GM12878 (cell line): Measurements from ENCODE around the gene PREP. TPM values are rescaled to one million over a fixed set of nuclear protein-coding genes. Genes with fewer than 3 reads are reported as not detected.

Experiments
- ATAC-seq: fragments of 200-7000 bp; cut with Tn5 transposase; 3 replicates; pipeline ENCODE4 v1.9.1; 2020; ENCODE audit warnings: mild to moderate bottlenecking, moderate library complexity
- BruUV-seq: library from RNA; stranded (reverse); fragments of 400-500 nt; replicated peaks from 2 replicates; lab custom pipeline; 2021; lab: Mats Ljungman, UMichigan
- CTCF ChIA-PET: fragments of 300-600 bp; sonication (Branson Sonifier 250); formaldehyde crosslinking; extraction: SDS; loops from one replicate; lab custom pipeline; 2021; ENCODE audit warnings: inconsistent platforms; lab: Yijun Ruan, JAX
- POLR2A ChIA-PET: fragments of 350-600 bp; formaldehyde crosslinking; extraction: SDS; loops from one replicate; lab custom pipeline; 2021; ENCODE audit warnings: inconsistent platforms; lab: Charles Lee
- RAD21 ChIA-PET: fragments of 300-600 bp; sonication (Branson Sonifier 250); formaldehyde crosslinking; loops from one replicate; lab custom pipeline; 2023; ENCODE audit warnings: antibody characterized with exemption; ENCODE audit not compliant: unreplicated experiment; lab: Charles Lee
- SMC1A ChIA-PET: fragments of 300-600 bp; sonication (Branson Sonifier 250); formaldehyde crosslinking; loops from one replicate; lab custom pipeline; 2023; ENCODE audit not compliant: unreplicated experiment, uncharacterized antibody; lab: Charles Lee
- DNase-seq: peaks from one replicate; pipeline ENCODE4 v3.0.0-alpha.2; 2011; ENCODE audit warnings: low read depth, low spot score
- FAIRE-seq: peaks from 3 replicates; lab custom pipeline; 2011; peaks lifted over from hg19 to GRCh38; lab: Jason Lieb, UNC
- H2AFZ ChIP-seq: 2 replicates; pipeline ENCODE4 v1.6.0; 2011; ENCODE audit warnings: low read depth, low read length, control low read depth; ENCODE audit not compliant: control insufficient read depth
- H3K27ac ChIP-seq: 2 replicates; pipeline ENCODE4 v1.5.1; 2011; ENCODE audit warnings: control low read depth; ENCODE audit not compliant: control insufficient read depth, insufficient read depth
- H3K27me3 ChIP-seq, 2 experiments: replicated peaks in 1 of 2; 2 replicates each; pipeline versions ENCODE4 v1.6.0 to v1.6.1; 2011; ENCODE audit warnings: low read length in 1 of 2; ENCODE audit not compliant: control insufficient read depth in 2 of 2, insufficient read depth in 2 of 2
- H3K36me3 ChIP-seq, 2 experiments: 2 replicates each; pipeline ENCODE4 v1.5.1; 2011; ENCODE audit warnings: low read length in 1 of 2; ENCODE audit not compliant: control insufficient read depth in 2 of 2, insufficient read depth in 2 of 2
- H3K4me1 ChIP-seq: 2 replicates; pipeline ENCODE4 v1.6.1; 2011; ENCODE audit warnings: mild to moderate bottlenecking, low read length, moderate library complexity, mixed read lengths; ENCODE audit not compliant: control insufficient read depth, insufficient read depth
- H3K4me2 ChIP-seq: 2 replicates; pipeline ENCODE4 v1.6.0; 2011; ENCODE audit warnings: control low read depth; ENCODE audit not compliant: control insufficient read depth, insufficient read depth
- H3K4me3 ChIP-seq: fragments of 200-600 bp; sonication (generic); 2 replicates; pipeline ENCODE4 v1.5.1; 2016
- H3K79me2 ChIP-seq: 2 replicates; pipeline ENCODE4 v1.6.0; 2011; ENCODE audit warnings: low read length; ENCODE audit not compliant: control insufficient read depth, insufficient read depth
- H3K9ac ChIP-seq: 2 replicates; pipeline ENCODE4 v1.8.0; 2011; ENCODE audit warnings: low read length, control low read depth, mixed read lengths; ENCODE audit not compliant: control insufficient read depth, insufficient read depth
- H3K9me3 ChIP-seq: replicated peaks from 3 replicates; pipeline ENCODE4 v1.5.1; 2011; ENCODE audit warnings: mild to moderate bottlenecking, low read length; ENCODE audit not compliant: control insufficient read depth, insufficient read depth
- H4K20me1 ChIP-seq: 2 replicates; pipeline ENCODE4 v1.6.0; 2011; ENCODE audit not compliant: control insufficient read depth, insufficient read depth
- BHLHE40 ChIP-seq, 2 experiments: fragments of 450-650 bp in 1 of 2; IDR thresholded peaks; 2 replicates each; pipeline ENCODE4 v1.6.1; 2011 to 2017; ENCODE audit warnings: low read depth in 2 of 2, borderline replicate concordance in 1 of 2, improper control_type of control experiment in 1 of 2, low read length in 1 of 2, mild to moderate bottlenecking in 1 of 2
- FOXM1 ChIP-seq: IDR thresholded peaks from 2 replicates; pipeline ENCODE4 v1.6.1; 2012; ENCODE audit warnings: low read depth, mild to moderate bottlenecking, inconsistent platforms, low read length, moderate library complexity
- IRF4 ChIP-seq: IDR thresholded peaks from 2 replicates; pipeline ENCODE4 v1.6.1; 2011; ENCODE audit warnings: low read depth, low read length
- PAX8 ChIP-seq: fragments of 450-650 bp; IDR thresholded peaks from 2 replicates; pipeline ENCODE4 v1.6.1; 2017; ENCODE audit warnings: mild to moderate bottlenecking, moderate library complexity
- POLR2AphosphoS2 ChIP-seq: IDR thresholded peaks from 2 replicates; pipeline ENCODE4 v1.6.1; 2011; ENCODE audit warnings: low read depth, mild to moderate bottlenecking, low read length, improper control_type of control experiment, moderate library complexity
- PRDM15 ChIP-seq: fragments of 450-650 bp; formaldehyde crosslinking; IDR thresholded peaks from 2 replicates; pipeline ENCODE4 v1.4.0; 2020; ENCODE audit warnings: mild to moderate bottlenecking, moderate library complexity
- SIX5 ChIP-seq: IDR thresholded peaks from 2 replicates; pipeline ENCODE4 v1.6.1; 2011; ENCODE audit warnings: mild to moderate bottlenecking, low read depth, low read length, moderate library complexity; ENCODE audit not compliant: severe bottlenecking
- WRNIP1 ChIP-seq: IDR thresholded peaks from 2 replicates; pipeline ENCODE4 v1.6.1; 2011; ENCODE audit warnings: low read depth, low read length, improper control_type of control experiment, borderline replicate concordance
- WGBS: methylation state at CpG from one replicate; pipeline ENCODE4 v1.1.6; 2016; ENCODE audit warnings: low lambda C conversion rate; ENCODE audit not compliant: insufficient replicate concordance, insufficient coverage; ENCODE audit errors: missing lambda C conversion rate; 5-methylcytosine and 5-hydroxymethylcytosine counted together
- in situ Hi-C: fragments of 300-500 bp; cut with MboI; formaldehyde crosslinking; loops from 9 replicates; pipeline ENCODE4 v1.14.3; 2018; ENCODE audit warnings: mixed read lengths
- intact Hi-C: fragments of 100-400 bp; cut with micrococcal nuclease; formaldehyde crosslinking; loops from one replicate; pipeline ENCODE4 v1.14.2; 2022; ENCODE audit not compliant: unreplicated experiment
- polyA plus RNA-seq, 11 experiments: library from polyadenylated mRNA; depleted of rRNA in 4 of 11; unstranded in 6 of 11; stranded (reverse) in 5 of 11; fragments of >200 nt; fragmentation: Nextera tagmentation in 4 of 11; fragmentation: Illumina TruSeq in 1 of 11; extraction: Ambion mirVana in 4 of 11; extraction: Trizol in 1 of 11; gene quantifications; 1 replicate in 1 of 11; 2 replicates in 10 of 11; pipeline versions ENCODE4 v1.2.1 to v1.2.3, GENCODE V29; 2011 to 2016; ENCODE audit warnings: inconsistent platforms in 2 of 11, missing spikeins in 2 of 11, low read depth in 1 of 11
- total RNA-seq, 4 experiments: library from RNA; depleted of rRNA in 3 of 4; stranded (reverse); fragments of >200 nt in 3 of 4; fragmentation: Illumina TruSeq in 1 of 4; extraction: Trizol in 1 of 4; gene quantifications; 2 replicates each; pipeline versions ENCODE4 v1.2.1 to v1.2.3, GENCODE V29; 2013 to 2021
- TF ChIP-seq, protein P1 (sequence below): IDR thresholded peaks from 2 replicates; pipeline ENCODE4 v1.6.1; 2012; ENCODE audit warnings: improper control_type of control experiment, low read depth, low read length; ENCODE audit not compliant: insufficient replicate concordance

PREP gene
- total and polyA plus RNA-seq, 10 of the 15 experiments (the other 5 are each of a cell fraction or from before 2014, with no cell fraction given), result 6.5 to 33.6 (median 18.1) TPM

GRCh38 chr6:105278813-105279212 is 124.1 kb downstream of the PREP start:
- ChIA-PET POLR2A (no interaction called here), SMC1A (interaction anchor here (1.1 kb wide), 1 partner anchor 11 kb away, joined by 4 read pairs; no protein-coding TSS in a partner anchor)
- no peak for FAIRE-seq

GRCh38 chr6:105278035-105278434 is 124.8 kb downstream of the PREP start:
- peaks cover 4 to 8% of the 10 kb centered on the region in 2 experiments; a peak in 3 of 4 replicates for H3K36me3 ChIP-seq
- in situ Hi-C loops, result no loop called here
- CTCF ChIA-PET, result no interaction called here
- TF ChIP-seq PAX8 (no peak), IRF4 (no peak), WRNIP1 (no peak), BHLHE40 (IDR thresholded peaks at IDR 0.05; ENCODE audit: borderline replicate concordance in 1 of 2, low read depth in 2 of 2, low read length in 1 of 2) (no peak), PRDM15 (no peak)
- TF ChIP-seq, protein P1, sequence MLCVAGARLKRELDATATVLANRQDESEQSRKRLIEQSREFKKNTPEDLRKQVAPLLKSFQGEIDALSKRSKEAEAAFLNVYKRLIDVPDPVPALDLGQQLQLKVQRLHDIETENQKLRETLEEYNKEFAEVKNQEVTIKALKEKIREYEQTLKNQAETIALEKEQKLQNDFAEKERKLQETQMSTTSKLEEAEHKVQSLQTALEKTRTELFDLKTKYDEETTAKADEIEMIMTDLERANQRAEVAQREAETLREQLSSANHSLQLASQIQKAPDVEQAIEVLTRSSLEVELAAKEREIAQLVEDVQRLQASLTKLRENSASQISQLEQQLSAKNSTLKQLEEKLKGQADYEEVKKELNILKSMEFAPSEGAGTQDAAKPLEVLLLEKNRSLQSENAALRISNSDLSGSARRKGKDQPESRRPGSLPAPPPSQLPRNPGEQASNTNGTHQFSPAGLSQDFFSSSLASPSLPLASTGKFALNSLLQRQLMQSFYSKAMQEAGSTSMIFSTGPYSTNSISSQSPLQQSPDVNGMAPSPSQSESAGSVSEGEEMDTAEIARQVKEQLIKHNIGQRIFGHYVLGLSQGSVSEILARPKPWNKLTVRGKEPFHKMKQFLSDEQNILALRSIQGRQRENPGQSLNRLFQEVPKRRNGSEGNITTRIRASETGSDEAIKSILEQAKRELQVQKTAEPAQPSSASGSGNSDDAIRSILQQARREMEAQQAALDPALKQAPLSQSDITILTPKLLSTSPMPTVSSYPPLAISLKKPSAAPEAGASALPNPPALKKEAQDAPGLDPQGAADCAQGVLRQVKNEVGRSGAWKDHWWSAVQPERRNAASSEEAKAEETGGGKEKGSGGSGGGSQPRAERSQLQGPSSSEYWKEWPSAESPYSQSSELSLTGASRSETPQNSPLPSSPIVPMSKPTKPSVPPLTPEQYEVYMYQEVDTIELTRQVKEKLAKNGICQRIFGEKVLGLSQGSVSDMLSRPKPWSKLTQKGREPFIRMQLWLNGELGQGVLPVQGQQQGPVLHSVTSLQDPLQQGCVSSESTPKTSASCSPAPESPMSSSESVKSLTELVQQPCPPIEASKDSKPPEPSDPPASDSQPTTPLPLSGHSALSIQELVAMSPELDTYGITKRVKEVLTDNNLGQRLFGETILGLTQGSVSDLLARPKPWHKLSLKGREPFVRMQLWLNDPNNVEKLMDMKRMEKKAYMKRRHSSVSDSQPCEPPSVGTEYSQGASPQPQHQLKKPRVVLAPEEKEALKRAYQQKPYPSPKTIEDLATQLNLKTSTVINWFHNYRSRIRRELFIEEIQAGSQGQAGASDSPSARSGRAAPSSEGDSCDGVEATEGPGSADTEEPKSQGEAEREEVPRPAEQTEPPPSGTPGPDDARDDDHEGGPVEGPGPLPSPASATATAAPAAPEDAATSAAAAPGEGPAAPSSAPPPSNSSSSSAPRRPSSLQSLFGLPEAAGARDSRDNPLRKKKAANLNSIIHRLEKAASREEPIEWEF, result no peak

More at GRCh38 chr6:105278813-105279212, 124.1 kb downstream of the PREP start:
- WGBS, result 98% methylated on average over 3 of the region's 3 CpGs
- H3K4me2 ChIP-seq, result no peak overlapping the region
- H3K4me1 ChIP-seq, result no peaks in the 10 kb centered on the region
- RAD21 ChIA-PET, result no interaction called here
- H3K36me3 ChIP-seq, result peaks cover 4 to 8% of the 10 kb centered on the region in 2 experiments; a peak in 3 of 4 replicates
- no peak overlapping the region for H3K27ac ChIP-seq
- H3K79me2 ChIP-seq, result no peaks in the 10 kb centered on the region
- BruUV-seq, result no TSS peak
- no peak for ATAC-seq
- TF ChIP-seq POLR2AphosphoS2, result no peak
- TF ChIP-seq FOXM1, result no peak
- TF ChIP-seq SIX5, result no peak
- TF ChIP-seq, all 136 proteins: peak for 0
- no peak for DNase-seq
- H3K9me3 ChIP-seq, result no peaks in the 10 kb centered on the region
- H3K4me3 ChIP-seq, result no peak overlapping the region
- no peak overlapping the region for H2AFZ ChIP-seq
- no peak overlapping the region for H3K9ac ChIP-seq
- H3K27me3 ChIP-seq, result no peaks in the 10 kb centered on the region
- in situ Hi-C loops (no loop called here), intact Hi-C loops (no loop called here)
- H4K20me1 ChIP-seq, result no peaks in the 10 kb centered on the region
- CTCF ChIA-PET, result interaction anchor here (0.9 kb wide), 1 partner anchor 16 kb away, joined by 3 read pairs; no protein-coding TSS in a partner anchor

More at GRCh38 chr6:105278035-105278434, 124.8 kb downstream of the PREP start:
- DNase-seq (no peak), FAIRE-seq (no peak), ATAC-seq (no peak)
- RAD21 ChIA-PET, result no interaction called here
- H3K79me2 ChIP-seq, result no peaks in the 10 kb centered on the region
- H3K27ac ChIP-seq, result no peak overlapping the region
- H3K4me1 ChIP-seq, result no peaks in the 10 kb centered on the region
- H3K4me3 ChIP-seq, result no peak overlapping the region
- SMC1A ChIA-PET, result no interaction called here
- no peaks in the 10 kb centered on the region for H3K27me3 ChIP-seq
- no TSS peak for BruUV-seq
- H3K4me2 ChIP-seq, result no peak overlapping the region
- H4K20me1 ChIP-seq, result no peaks in the 10 kb centered on the region
- H3K9ac ChIP-seq, result no peak overlapping the region
- no peaks in the 10 kb centered on the region for H3K9me3 ChIP-seq
- WGBS, result 99% methylated on average over 19 of the region's 20 CpGs
- POLR2A ChIA-PET, result no interaction called here
- intact Hi-C loops, result no loop called here
- no peak overlapping the region for H2AFZ ChIP-seq
